ENCODE results near the gene ZKSCAN3.
"Not testable (repeated sequence)": the region's sequence is repeated elsewhere in the genome, so short reads cannot be mapped to it uniquely, and the experiment has no call there.

Gene ZKSCAN3

DNA sequence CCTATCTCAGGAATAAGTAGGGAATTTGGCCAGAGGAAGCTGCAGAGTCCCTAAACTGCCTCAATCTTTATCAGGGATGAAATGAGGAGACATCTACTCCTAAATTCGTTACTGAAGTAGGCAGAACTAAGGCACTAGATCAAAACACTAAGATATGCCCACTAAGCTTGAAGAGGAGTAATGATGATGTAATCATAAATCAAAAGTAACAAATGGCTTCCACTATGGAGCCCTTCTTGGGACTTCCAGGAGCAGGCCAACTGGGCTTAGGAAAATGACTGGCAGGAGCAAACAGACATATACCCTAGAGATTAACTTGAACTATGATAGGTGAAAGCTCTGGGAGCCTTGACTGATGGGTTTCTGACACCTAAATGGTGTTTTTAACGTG, 34.4 kb downstream of the ZKSCAN3 start:
- FAIRE-seq (no peak), DNase-seq (ENCODE audit: insufficient read length) (no peak)
- TF ChIP-seq TAF1 (IDR thresholded peaks at IDR 0.05; ENCODE audit: borderline replicate concordance, low read depth, low read length) (no peak), POLR2A (IDR thresholded peaks at IDR 0.05; ENCODE audit: low read depth, low read length) (no peak), POLR2AphosphoS5 (IDR thresholded peaks at IDR 0.05; ENCODE audit: low read depth, low read length) (no peak)

DNA sequence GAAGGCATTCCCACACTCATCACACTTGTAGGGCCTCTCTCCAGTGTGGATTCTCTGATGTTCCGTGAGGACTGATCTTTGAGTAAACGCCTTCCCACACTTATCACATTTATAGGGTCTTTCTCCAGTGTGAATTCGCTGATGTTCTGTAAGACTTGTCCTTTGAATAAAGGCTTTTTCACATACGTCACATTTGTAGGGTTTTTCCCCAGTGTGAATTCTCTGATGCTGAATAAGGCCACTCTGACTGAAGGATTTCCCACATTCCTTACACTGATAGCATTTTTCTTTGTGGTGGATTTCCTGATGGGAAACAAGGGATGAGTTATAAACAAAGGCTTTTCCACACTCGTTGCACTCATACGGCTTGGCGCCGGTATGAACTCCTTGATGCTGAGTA, 40.9 kb downstream of the ZKSCAN3 start:
- TF ChIP-seq TAF1 (IDR thresholded peaks at IDR 0.05; ENCODE audit: borderline replicate concordance, low read depth, low read length) (no peak), POLR2AphosphoS5 (IDR thresholded peaks at IDR 0.05; ENCODE audit: low read depth, low read length) (no peak), POLR2A (IDR thresholded peaks at IDR 0.05; ENCODE audit: low read depth, low read length) (no peak)
- no peak for FAIRE-seq
- no peak for DNase-seq (ENCODE audit: insufficient read length)

- DNase-seq (ENCODE audit: insufficient read length) (no peak), FAIRE-seq (no peak)
- TF ChIP-seq POLR2AphosphoS5 (IDR thresholded peaks at IDR 0.05; ENCODE audit: low read depth, low read length) (no peak), TAF1 (IDR thresholded peaks at IDR 0.05; ENCODE audit: borderline replicate concordance, low read depth, low read length) (no peak), POLR2A (IDR thresholded peaks at IDR 0.05; ENCODE audit: low read depth, low read length) (no peak)
These were observed 44.3 kb downstream of the ZKSCAN3 start for GRCh38 chr6:28393912-28394662.

DNA sequence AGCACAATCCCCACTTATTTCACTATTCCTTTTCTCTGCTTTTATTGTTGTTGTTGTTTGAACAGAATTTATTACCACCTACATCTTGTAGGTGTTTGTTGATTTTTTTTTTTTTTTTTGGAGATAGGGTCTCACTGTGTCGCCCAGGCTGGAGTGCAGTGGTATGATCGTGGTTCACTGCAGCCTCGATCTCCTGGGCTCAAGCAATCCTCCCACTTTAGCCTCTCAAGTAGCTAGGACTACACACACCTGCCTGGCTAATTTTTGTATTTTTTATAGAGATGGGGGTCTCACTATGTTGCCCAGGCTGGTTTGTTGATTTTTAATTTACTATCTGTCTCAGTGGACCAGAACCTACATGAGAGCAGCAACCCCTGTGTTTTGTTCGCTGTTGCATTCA, 46.2 kb downstream of the ZKSCAN3 start:
- TF ChIP-seq POLR2A (IDR thresholded peaks at IDR 0.05; ENCODE audit: low read depth, low read length) (no peak), TAF1 (IDR thresholded peaks at IDR 0.05; ENCODE audit: borderline replicate concordance, low read depth, low read length) (no peak), POLR2AphosphoS5 (IDR thresholded peaks at IDR 0.05; ENCODE audit: low read depth, low read length) (no peak)
- DNase-seq (ENCODE audit: insufficient read length), result no peak
- FAIRE-seq, result no peak

DNA sequence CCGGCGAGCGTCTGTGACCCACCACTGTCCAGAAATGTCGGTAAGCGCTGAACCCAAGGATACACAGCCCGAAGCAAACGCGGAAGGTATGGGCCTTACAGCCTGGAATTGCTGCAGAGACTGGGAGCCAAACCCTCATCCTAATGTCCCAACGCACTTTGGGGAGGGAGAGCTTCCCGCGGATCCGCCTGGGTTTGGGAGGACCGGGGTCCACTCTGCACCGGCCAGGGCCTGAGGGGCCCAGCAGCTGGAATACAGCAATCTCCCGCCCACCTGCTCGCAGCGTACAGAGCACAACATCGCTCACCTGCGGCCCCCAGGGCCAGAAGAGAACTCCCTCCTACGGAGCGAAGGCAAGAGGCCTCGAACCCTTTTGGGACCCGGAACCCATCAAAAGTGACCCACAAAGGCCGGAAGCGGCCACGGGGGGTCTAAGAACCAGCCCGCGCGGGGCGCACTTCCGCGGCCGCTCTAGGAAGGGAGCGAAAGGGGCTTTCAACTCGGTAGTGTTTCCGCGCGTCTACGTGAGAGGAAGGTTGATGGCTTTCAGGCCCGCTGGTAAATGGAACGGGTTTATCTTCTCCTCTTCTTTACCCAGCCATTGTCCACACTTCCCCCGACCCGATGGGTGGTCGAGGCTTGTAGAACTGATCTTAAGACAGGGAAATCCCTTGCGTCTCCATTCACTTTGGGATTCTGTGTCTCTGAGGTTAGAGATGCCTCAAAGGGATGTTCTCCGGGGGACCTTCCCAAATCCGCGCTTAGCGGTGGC, 49.8 kb downstream of the ZKSCAN3 start, which contains the start of gene ZSCAN12:
TSS of gene ZSCAN12 (minus strand) at position 398 of the 772 bp plus-strand sequence. CDS start 1,342 bp downstream, outside the sequence.
- FAIRE-seq (peak; percentile 94), DNase-seq (ENCODE audit: insufficient read length) (peak; percentile 55)
- TF ChIP-seq POLR2A (IDR thresholded peaks at IDR 0.05; ENCODE audit: low read depth, low read length) (peak; percentile 96), POLR2AphosphoS5 (IDR thresholded peaks at IDR 0.05; ENCODE audit: low read depth, low read length) (peak; percentile 98), TAF1 (IDR thresholded peaks at IDR 0.05; ENCODE audit: borderline replicate concordance, low read depth, low read length) (peak; percentile 70; the same call in 1 of the 2 replicates)

DNA sequence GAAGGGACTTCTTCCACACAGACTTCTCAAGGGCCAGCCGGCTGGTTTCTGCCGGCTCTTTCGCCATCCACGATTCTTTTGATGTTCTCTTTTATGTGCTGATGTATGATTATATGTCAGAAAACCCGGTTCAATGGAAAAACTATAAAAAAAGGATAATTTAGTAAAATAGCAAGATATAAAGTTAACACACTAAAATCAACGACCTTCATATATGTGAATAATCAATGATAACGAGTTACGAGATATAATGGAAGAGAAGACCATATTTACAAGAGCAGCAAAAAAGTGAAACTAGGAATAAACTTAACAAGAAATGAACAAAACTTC, 50.3 kb downstream of the ZKSCAN3 start:
- no peak for FAIRE-seq
- TF ChIP-seq POLR2AphosphoS5 (IDR thresholded peaks at IDR 0.05; ENCODE audit: low read depth, low read length) (no peak), TAF1 (IDR thresholded peaks at IDR 0.05; ENCODE audit: borderline replicate concordance, low read depth, low read length) (no peak), POLR2A (IDR thresholded peaks at IDR 0.05; ENCODE audit: low read depth, low read length) (no peak)
- DNase-seq (ENCODE audit: insufficient read length), result no peak

DNA sequence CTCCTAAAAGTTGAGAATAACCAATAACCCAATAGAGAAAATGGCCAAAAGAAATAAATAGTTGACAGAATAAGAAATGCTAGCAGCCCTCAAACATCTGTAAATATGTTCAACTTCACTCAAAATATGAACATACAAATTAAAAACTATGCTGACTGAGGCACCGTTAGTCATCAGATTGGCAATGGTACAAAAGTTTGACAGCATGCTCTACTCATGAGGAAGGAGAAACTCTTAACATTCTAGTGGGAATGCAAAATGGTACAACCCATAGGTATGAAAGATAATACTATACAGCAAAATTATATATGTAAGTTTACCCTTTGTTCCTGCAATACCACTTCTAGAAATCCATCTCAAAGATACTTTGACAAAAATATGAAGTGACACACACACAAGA, 51.4 kb downstream of the ZKSCAN3 start:
- FAIRE-seq, result no peak
- no peak for TF ChIP-seq POLR2A (IDR thresholded peaks at IDR 0.05; ENCODE audit: low read depth, low read length)
- no peak for TF ChIP-seq TAF1 (IDR thresholded peaks at IDR 0.05; ENCODE audit: borderline replicate concordance, low read depth, low read length)
- TF ChIP-seq POLR2AphosphoS5 (IDR thresholded peaks at IDR 0.05; ENCODE audit: low read depth, low read length), result no peak
- no peak for DNase-seq (ENCODE audit: insufficient read length)

DNA sequence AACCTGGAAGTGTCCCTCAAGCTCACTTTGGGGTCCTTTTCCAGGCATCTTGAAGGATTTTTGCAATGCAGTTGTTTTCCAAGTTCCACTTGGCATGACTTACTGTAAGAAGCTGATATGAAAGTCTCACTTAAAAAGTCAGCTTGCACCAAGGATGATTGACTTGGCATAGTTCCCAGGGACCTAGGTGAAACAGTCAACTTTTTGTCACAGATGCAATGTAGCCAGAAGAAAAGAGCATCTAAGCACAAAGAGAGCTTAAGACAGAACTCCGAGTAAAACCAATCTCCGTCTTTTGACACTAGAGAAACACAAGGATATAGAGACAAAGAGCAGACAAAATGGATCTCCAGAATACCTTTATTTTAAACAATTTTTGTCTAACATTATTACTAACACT, 52.5 kb downstream of the ZKSCAN3 start:
- FAIRE-seq (peak; percentile 27), DNase-seq (ENCODE audit: insufficient read length) (no peak)
- no peak for TF ChIP-seq POLR2A (IDR thresholded peaks at IDR 0.05; ENCODE audit: low read depth, low read length)
- no peak for TF ChIP-seq POLR2AphosphoS5 (IDR thresholded peaks at IDR 0.05; ENCODE audit: low read depth, low read length)
- TF ChIP-seq TAF1 (IDR thresholded peaks at IDR 0.05; ENCODE audit: borderline replicate concordance, low read depth, low read length), result no peak

- not testable (repeated sequence) for FAIRE-seq; DNase-seq (ENCODE audit: insufficient read length)
These were observed 54.2 kb downstream of the ZKSCAN3 start for GRCh38 chr6:28403923-28404322.

DNA sequence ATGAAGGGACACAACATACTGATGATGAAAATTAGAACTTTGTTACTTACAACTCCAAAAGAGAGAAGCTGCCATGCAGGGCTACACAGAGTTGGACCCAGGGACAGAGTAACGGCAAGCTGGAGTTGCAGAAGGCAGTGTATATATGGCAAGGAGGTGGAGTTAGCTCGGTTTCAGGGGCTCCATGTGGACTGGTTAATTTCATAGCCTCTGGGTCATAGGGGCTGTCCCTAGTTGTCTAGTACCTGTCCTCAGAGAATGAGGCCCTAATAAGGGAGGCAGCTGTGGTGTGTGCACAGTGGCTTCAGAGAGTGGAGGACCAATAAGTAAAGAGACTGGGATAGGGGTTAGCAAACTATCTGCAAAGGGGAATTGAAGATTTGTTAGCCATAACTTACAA, 57.7 kb downstream of the ZKSCAN3 start:
- no peak for FAIRE-seq
- TF ChIP-seq TAF1 (IDR thresholded peaks at IDR 0.05; ENCODE audit: borderline replicate concordance, low read depth, low read length) (no peak), POLR2AphosphoS5 (IDR thresholded peaks at IDR 0.05; ENCODE audit: low read depth, low read length) (no peak), POLR2A (IDR thresholded peaks at IDR 0.05; ENCODE audit: low read depth, low read length) (no peak)

DNA sequence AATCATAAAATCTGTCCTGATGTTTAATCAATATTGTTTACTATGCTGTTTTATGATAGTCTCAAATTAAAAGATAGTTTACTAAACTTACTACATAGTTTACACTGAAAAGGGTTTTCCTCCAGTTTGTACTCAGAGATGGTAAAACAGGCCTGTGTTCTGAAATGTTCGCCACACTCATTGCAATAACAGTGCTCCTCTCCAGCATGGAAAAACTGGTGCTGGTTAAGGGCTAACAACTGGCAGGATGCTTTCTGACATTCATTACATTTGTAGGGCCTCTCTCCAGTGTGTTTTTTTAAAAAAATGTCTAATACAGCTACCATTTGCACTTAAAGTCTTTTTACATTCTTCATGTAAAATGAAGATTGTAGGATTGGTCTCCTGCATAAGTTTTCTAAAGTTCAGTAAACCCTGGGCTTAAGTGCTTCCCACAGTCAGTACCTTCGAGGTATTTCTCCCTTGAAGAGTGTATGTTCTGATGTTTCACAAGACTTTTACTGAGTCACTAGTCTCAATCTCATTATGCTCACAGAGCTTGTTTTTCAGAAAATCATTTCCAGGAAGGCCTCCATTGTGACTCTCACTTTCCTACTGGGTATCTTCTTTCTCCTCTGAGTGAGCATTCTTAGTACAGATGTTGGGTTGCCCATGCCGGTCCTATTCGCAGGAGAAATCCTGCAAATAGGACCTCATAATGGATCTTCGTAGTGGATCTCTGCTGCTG, 58.5 kb downstream of the ZKSCAN3 start:
- TF ChIP-seq POLR2AphosphoS5 (IDR thresholded peaks at IDR 0.05; ENCODE audit: low read depth, low read length), result no peak
- no peak for TF ChIP-seq POLR2A (IDR thresholded peaks at IDR 0.05; ENCODE audit: low read depth, low read length)
- no peak for TF ChIP-seq TAF1 (IDR thresholded peaks at IDR 0.05; ENCODE audit: borderline replicate concordance, low read depth, low read length)
- DNase-seq (ENCODE audit: insufficient read length) (no peak), FAIRE-seq (no peak)

More for the DNA sequence above, 57.7 kb downstream of the ZKSCAN3 start:
- DNase-seq (ENCODE audit: insufficient read length), result no peak

Data from GM12892 (cell line).